ENCODE data around the gene RASGEF1C. TPM values are rescaled to one million over a fixed set of nuclear protein-coding genes. Genes with fewer than 3 reads are reported as not detected.

Gene RASGEF1C
- total and polyA plus RNA-seq, 10 of the 15 experiments (the other 5 are each of a cell fraction or from before 2014, with no cell fraction given): not detected

- no peak for TF ChIP-seq HSF1 (IDR thresholded peaks at IDR 0.05; ENCODE audit: low read depth, low read length)
- no peak for TF ChIP-seq HDAC2 (IDR thresholded peaks at IDR 0.05)
- TF ChIP-seq NR2C2 (IDR thresholded peaks at IDR 0.05; ENCODE audit: borderline replicate concordance, control insufficient read depth, insufficient read length, low read depth): no peak
- no peak for TF ChIP-seq LARP7 (IDR thresholded peaks at IDR 0.05)
- TF ChIP-seq USF1 (IDR thresholded peaks at IDR 0.05; ENCODE audit: borderline replicate concordance, extremely low read length, insufficient read depth, low read depth, low read length): no peak
Observed at GRCh38 chr5:180133060-180133459, 76.0 kb downstream of the RASGEF1C start (continued).

- DNase-seq (ENCODE audit: low read depth, low spot score) (no peak), FAIRE-seq (no peak), ATAC-seq (no peak)
- Histone ChIP-seq H2AFZ (ENCODE audit: control insufficient read depth, low read depth, low read length) (no peak overlapping the region), H3K27me3 (replicated peaks in 1 of 2; ENCODE audit: control insufficient read depth in 2 of 2, insufficient read depth in 2 of 2, low read length in 1 of 2) (no peaks in the 10 kb centered on the region; a peak in 1 of 4 replicates), H3K9me3 (replicated peaks; ENCODE audit: control insufficient read depth, insufficient read depth, low read length) (no peaks in the 10 kb centered on the region), H3K4me3 (no peak overlapping the region), H3K4me2 (ENCODE audit: control insufficient read depth, insufficient read depth) (no peak overlapping the region), H3K36me3 (ENCODE audit: control insufficient read depth in 2 of 2, insufficient read depth in 2 of 2, low read length in 1 of 2) (no peaks in the 10 kb centered on the region), H4K20me1 (ENCODE audit: control insufficient read depth, insufficient read depth) (no peaks in the 10 kb centered on the region), H3K79me2 (ENCODE audit: control insufficient read depth, insufficient read depth, low read length) (no peaks in the 10 kb centered on the region), H3K4me1 (ENCODE audit: control insufficient read depth, insufficient read depth, low read length) (no peaks in the 10 kb centered on the region), H3K9ac (ENCODE audit: control insufficient read depth, insufficient read depth, low read length) (no peak overlapping the region), H3K27ac (ENCODE audit: control insufficient read depth, insufficient read depth) (no peak overlapping the region)
- intact Hi-C loops (cut with micrococcal nuclease; ENCODE audit: unreplicated experiment) (no loop called here), in situ Hi-C loops (cut with MboI) (no loop called here)
- ChIA-PET SMC1A (ENCODE audit: uncharacterized antibody, unreplicated experiment) (no interaction called here), POLR2A (no interaction called here), RAD21 (ENCODE audit: unreplicated experiment) (no interaction called here), CTCF (no interaction called here)
- no TSS peak for BruUV-seq (replicated peaks)
- 37% methylated on average over 24 of the region's 26 CpGs for WGBS (ENCODE audit: insufficient coverage, insufficient replicate concordance, low lambda C conversion rate, missing lambda C conversion rate)
- TF ChIP-seq SUPT20H (IDR thresholded peaks at IDR 0.05; ENCODE audit: borderline replicate concordance, control insufficient read depth, low read depth, low read length) (no peak), JUND (IDR thresholded peaks at IDR 0.05; ENCODE audit: low read depth, low read length) (no peak), DPF2 (IDR thresholded peaks at IDR 0.05) (no peak), YBX1 (IDR thresholded peaks at IDR 0.05) (no peak), IKZF1 (conservative IDR thresholded peaks at IDR 0.05) (no peak), RBBP5 (conservative IDR thresholded peaks at IDR 0.05) (no peak), ZNF687 (IDR thresholded peaks at IDR 0.05) (no peak), IRF4 (IDR thresholded peaks at IDR 0.05; ENCODE audit: low read depth, low read length) (no peak), PBX3 (IDR thresholded peaks at IDR 0.05; ENCODE audit: insufficient replicate concordance, low read depth, low read length) (no peak), FOXK2 (IDR thresholded peaks at IDR 0.05) (no peak), STAT1 (conservative IDR thresholded peaks at IDR 0.05) (no peak)
Observed at GRCh38 chr5:180130876-180131740, 77.9 kb downstream of the RASGEF1C start.

All from GM12878 (cell line).